Stimulated activated CD4-positive, alpha-beta T cell treated with anti-CD3 and anti-CD28 coated beads, Interleukin-4, amount 100 ng/mL, for 48 hours (primary cell): ENCODE measurements around the gene CCDC197.
A peak's percentile ranks its signal among the peaks of the same experiment; 100 is the strongest.

Experiments
- DNase-seq, 2 donors: peaks; one replicate each; pipeline ENCODE4 v3.0.0-alpha.2; 2020; ENCODE audit warnings: low read depth in 2 of 2

Gene CCDC197

GRCh38 chr14:93997082-93997481 is at the start of gene CCDC197:
Gene CCDC197 (plus strand): TSS chr14:93997301. CDS start chr14:93998132, 831 bp downstream.
- DNase-seq = no peak

DNA sequence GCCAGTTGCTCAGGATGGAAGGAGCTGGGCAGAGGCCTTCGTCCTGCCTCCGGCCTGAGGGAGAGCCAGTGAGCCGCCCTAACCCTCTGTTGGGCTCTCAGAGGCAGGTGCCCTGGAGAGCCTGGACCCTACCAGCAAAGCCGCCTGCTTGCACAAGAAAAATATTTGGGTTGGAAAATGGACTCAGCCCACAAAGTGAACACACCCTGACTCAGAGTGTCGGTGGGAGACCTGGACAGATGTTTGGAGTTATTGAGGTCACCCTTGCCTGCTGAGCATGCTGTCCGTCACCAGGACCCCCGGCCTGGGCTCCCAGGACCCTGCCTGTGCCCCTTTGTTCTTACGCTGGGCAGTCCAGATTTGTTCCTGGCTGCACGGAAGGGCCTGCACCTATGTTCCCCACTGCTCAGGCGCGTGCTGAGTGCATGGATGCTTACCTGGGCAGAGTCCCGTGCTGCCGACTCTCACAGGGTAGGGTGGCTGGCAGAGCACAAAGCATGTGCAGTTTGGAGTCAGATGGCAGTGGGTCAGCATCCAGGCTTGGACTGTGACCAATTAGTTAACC is 47.5 kb upstream of the CCDC197 start:
- no peak for DNase-seq

DNA sequence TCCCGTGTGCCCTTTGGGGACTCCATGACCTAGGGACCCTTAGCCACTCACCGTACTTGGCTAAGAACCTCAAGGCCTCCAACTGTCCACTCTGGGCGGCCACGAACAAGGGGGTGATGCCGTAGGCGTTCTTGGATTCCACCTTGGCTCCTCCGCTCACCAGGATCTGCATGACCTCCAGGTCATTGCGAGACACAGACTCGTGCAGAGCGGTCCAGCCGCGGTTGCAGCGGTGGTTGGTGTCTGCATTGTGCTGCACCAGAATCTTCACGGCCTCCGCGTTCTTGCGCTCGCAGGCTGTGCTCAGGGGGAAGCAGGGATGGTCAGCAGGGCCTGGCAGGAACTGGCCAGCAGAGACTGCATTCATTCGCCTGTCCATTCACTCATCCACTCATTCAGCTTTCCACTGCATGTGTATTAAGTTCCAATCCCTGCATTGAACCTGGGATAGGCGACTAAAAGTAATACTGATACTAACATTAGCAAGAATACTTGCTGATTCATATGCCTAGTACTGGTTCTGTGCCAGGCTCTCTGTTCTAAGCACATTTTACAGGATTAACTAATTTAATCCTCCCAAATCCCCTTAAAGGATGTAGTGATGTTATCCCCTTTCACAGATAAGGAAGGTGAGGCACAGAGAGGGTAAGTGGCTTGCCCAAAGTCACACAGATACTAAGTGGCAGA is 46.0 kb upstream of the CCDC197 start:
- no peak for DNase-seq

DNA sequence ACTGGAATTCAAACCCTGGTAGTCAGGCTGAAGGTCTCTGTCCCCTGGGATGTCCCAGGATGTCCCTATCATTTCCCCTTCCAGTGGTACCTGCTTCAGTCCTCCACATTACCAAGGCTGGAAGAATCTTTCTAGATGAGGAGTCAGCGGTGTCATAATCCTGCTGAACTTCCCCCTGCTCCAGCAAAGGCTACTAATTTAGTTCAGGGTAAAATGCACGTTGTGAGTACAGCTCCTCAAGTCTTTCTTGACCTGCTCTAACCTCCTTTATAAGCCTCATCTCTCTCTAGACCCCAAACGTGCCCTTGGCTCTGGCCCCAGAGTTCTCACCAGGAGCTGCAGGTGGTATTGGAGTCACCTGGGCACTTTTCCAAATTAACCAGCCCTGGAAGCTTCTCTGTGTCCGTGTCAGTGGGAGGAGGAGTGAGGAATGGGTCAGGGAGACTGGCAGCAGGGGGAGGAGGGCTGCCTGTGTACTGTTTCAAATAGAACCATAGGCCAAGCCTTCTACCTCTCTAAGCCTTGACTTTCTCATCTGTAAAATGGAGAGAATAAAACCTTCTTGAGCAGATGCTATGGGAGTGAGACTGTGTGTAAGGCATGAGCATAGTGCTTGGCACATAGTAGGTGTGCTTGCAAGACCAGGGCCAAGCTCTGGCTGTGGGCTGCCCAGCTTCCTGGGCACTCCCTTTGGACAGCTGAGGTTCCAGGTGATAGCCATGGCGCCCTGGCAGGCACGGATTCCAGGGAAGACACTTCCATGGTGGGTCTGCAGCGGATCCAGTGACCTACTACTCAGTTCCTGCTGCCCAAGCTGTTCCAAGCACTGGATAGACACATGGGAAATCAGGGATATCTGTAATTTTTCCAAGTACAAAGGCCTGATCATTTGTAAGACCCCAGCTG is 45.2 kb upstream of the CCDC197 start:
- no peak for DNase-seq

- no peak for DNase-seq
Observed at GRCh38 chr14:93952829-93953228, 44.3 kb upstream of the CCDC197 start.

GRCh38 chr14:93953263-93953662 is 43.8 kb upstream of the CCDC197 start:
- DNase-seq = no peak

GRCh38 chr14:93953739-93954515 is 43.2 kb upstream of the CCDC197 start:
- DNase-seq = no peak

GRCh38 chr14:93954516-93954830 is 42.6 kb upstream of the CCDC197 start:
- DNase-seq = no peak

GRCh38 chr14:93954900-93955849 is 41.9 kb upstream of the CCDC197 start:
- DNase-seq = no peak

DNA sequence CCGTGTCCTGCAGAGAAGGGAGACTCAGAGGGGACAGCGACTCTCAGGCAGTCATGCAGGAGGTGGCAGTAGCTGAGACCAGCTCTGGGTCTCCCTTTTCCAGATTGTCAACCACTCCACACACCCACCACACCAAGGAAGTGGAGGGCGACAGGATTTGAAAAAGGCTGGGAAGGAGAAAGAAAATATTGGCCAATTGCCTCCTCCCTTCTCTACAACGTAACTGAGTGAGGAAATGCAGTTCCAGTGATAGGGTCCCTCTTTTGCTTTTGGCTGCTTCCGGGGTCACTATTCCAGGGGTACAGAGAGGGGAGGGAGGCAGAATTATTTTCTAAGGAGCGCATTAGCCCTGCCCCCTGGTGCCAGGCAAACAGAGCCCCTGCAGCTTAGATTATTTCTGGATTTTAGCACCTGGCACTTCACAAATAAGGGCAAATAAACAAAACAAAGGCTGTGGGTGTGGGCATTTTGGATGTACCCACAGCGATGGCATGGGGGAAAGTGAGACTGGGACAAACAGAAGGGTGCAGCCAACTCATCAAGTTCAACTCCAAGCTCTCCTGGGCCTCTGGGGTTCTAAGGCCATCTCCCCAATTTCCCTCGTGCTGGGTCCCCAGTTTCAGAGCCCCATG is 41.1 kb upstream of the CCDC197 start:
- DNase-seq = no peak

GRCh38 chr14:93956514-93957332 is 40.4 kb upstream of the CCDC197 start:
- no peak for DNase-seq

GRCh38 chr14:93957333-93957710 is 39.8 kb upstream of the CCDC197 start:
- no peak for DNase-seq

- DNase-seq = no peak
Observed at GRCh38 chr14:93957751-93958566, 39.1 kb upstream of the CCDC197 start.

- DNase-seq = no peak
Observed at GRCh38 chr14:93958567-93959238, 38.4 kb upstream of the CCDC197 start.

- DNase-seq = peak; percentile 86 to 95
Observed at GRCh38 chr14:93959239-93960107, 37.6 kb upstream of the CCDC197 start.

DNA sequence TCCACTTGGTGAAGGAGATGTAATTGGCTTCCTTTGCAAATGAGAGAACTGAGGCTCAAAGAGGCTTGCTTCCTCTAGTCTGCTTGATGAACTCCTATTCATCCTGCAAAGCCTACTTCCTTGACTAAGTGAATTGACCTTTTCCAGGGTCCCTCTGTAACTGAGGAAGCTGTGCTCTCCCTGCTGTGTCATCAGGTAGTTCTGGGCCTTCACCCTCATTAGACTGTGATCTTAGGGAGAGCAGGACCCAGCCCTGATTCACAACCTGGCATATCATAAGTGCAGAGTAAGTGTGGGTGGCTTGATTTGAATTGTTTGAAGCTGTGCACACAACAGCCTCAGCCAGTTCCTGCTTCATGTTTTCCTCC is 37.0 kb upstream of the CCDC197 start:
- no peak for DNase-seq

DNA sequence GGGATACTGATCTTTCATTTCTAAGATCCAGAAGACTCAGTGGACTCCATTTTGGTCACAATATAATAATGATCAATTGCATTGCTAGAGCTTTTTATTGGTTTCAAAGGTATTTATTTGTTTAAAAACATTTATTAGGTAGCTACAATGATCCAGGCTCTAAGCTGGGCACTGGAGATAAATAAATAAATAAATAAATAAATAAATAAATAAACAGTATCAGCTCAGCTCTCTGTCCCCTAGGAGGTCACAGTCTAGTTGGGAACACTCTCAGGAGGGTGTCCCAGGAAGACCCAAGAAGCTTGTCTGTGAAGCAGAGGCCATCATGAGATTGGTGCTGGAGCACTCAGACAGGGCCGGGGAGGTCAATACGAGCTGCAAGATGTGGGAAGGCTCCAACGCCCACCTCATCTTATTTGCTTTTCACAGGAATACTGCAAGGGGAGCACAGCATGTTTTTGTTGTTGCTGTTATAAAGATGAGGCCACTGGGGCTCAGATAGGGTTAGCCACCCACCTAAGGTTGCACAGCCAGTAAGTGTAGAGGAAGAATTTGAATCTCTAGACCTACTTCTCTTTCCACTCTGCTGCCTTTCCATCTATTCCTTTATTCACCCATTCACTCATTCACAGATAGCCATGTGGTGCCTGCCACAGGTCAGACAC is 36.2 kb upstream of the CCDC197 start:
- DNase-seq = no peak
